H54 (cell line): ENCODE results near the gene GCSH.
A peak's percentile ranks its signal among the peaks of the same experiment; 100 is the strongest.

Experiments used
- DNase-seq: peaks from one replicate; pipeline ENCODE4 v3.0.0; 2011; ENCODE audit warnings: low spot score, mixed read lengths; ENCODE audit not compliant: insufficient read length
- FAIRE-seq: peaks from 3 replicates; lab custom pipeline; 2011; peaks lifted over from hg19 to GRCh38; lab: Jason Lieb, UNC
- POLR2A ChIP-seq: IDR thresholded peaks from 2 replicates; pipeline ENCODE4 v1.6.1; 2011; ENCODE audit warnings: low read depth, mild to moderate bottlenecking, low read length

Gene GCSH

DNA sequence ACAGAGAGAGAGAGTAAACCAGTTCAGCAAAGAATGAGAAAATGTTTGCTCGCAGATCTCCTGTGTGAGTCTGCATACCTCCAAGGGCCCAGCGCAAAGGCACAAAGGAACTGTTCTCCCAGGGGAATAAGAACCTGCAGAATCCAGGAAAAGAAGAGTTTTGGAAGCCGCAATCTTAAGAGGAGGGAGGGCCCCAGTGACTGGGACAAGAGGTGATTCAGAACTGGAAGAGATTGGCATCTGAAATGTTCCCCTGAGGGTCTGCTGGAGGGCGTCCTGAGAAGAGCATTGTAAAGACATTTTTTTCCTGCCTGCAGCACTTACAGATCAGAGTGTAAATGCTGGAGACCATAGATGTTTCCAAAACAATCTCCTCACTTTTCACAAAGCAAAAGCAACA is 54.5 kb downstream of the GCSH start:
- no peak for TF ChIP-seq POLR2A
- no peak for DNase-seq
- FAIRE-seq, result no peak

DNA sequence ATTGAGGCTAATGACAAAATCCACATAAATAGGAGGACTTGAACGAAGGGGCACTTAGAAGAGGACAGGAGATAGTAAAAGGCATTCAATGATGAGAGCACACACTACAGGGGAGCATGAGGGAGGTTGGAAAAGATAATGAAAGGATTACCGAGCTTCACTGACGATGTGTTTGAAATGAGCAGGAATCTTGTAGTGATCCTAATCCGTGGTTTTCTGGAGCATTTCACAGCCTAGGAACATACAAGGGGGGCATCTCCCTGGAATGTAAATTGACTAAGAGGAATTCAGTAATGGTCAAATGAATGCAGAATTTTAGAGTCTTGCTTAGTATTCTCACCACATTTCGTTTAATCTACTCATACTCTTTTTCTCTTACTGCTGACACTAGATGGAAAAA is 55.4 kb downstream of the GCSH start:
- FAIRE-seq (no peak), DNase-seq (no peak)
- TF ChIP-seq POLR2A, result no peak

DNA sequence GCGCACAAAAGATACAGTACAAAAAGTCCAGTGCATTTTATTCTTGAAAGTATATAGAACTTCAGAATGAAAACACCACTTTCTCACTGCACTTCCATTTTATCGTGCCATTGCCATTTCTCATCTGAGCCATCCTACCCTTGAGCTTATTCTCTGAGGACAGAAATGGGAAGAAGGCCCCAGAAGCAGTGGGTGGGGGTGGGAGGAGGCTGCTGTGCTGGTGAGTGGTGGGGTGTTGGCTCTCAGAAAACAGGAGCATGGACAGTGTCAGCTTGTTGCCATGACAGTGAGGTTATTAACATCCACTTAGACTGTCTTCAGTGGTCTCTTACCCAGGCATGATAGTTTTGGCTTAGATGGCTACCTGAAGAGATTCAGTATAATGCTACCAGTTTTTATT is 56.1 kb downstream of the GCSH start:
- FAIRE-seq (no peak), DNase-seq (no peak)
- TF ChIP-seq POLR2A, result no peak

DNA sequence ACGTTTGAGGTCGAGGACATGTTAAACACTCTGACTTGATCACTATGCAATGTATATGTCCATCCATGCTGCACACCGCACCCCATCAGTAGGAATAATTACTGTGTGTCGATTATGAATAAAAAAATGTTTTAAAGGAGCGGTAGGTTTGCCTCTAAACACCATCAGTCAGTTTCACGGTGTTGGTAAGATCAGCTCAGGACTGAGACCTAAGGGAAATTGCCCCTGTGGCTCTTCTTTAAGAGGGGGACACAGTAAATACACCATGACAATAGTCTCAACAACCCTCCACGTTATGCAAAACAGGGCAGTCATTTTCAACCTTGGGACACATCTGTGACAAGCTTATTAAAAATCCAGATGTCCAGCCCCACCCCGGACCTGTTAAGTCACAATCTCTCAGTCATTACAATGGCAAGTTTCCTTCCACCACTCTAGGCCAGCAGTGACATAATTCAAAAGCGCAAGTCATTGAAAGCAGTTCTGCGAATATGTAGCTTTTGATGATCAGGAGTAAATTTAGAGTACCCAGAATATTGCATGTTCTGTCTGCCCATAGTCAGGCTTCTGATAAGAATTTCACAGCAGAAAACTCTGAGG is 59.3 kb downstream of the GCSH start:
- FAIRE-seq, result no peak
- no peak for DNase-seq
- no peak for TF ChIP-seq POLR2A

DNA sequence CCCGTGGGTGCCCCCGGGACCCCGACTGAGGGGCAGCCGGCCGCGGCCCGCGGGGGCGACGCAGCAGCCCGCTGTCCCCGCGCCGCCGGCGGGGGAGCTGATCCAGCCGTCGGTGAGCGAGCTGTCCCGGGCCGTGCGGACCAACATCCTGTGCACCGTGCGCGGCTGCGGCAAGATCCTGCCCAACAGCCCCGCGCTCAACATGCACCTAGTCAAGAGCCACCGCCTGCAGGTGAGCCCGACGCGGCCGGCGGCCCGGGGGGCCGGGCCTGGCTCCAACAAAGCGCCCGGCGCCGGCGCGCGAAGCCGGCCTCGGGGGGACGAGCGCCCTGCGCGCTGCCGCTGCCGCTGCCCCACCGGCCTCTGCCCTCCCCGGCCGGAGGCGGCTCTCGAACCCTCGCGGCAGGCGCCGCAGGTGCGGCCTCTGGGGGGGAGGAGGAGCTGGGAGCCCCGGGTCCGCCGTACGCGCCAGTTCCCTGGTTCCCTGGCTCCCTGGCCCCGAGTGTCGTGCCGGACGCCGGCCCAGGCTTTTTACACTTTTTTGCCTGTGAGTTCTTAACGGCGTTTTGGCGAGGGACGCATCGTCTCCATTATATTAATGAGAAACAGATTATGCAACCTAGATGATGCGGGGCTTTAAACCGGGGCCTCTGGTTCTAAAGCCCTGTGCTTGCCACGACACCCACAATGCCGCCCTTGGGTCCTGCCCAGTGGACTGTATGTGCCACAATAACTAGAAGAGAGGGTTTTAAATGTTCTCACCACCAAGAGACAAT is 60.0 kb downstream of the GCSH start:
- DNase-seq, result peak; percentile 39
- no peak for FAIRE-seq

DNA sequence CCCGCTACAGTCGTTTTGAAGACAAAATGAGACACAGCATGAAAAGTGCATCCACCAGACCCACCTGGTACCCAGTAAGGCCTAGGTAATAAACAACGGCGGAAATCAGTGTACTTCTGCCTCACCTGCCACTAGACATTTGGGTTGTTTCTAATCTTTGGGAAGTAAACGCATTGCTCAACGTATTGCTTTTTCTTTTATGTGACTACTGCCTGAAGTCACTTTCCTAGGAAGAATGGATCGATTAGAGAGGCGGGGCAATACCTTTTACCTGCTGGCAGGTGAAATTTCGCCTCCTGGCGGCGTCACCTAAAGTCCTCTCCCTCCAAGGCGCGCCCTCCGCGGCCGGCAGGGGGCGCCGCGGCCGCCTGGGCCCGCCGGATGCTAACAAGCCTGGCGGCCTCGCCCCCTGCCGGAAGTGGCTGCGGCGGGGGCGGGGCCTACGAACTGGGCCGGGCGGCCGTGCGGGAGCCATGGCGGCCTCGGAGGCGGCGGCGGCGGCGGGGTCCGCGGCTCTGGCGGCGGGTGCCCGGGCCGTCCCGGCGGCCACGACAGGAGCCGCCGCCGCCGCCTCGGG is 60.7 kb downstream of the GCSH start, which contains the start of gene ATMIN:
Gene ATMIN (plus strand): TSS at position 445 of the 577 bp plus-strand sequence. CDS start 29 bp downstream, at position 474.
- FAIRE-seq (no peak), DNase-seq (peak; percentile 93)
- TF ChIP-seq POLR2A, result peak; percentile 84; the same call in 1 of the 2 replicates

More for the DNA sequence above, 60.0 kb downstream of the GCSH start:
- no peak for TF ChIP-seq POLR2A
